HepG2 (cell line): Measurements from ENCODE around the gene SELENOI. TPM values are rescaled to one million over a fixed set of nuclear protein-coding genes. Genes with fewer than 3 reads are reported as not detected.

Experiments
- ATAC-seq: fragments of 200-7000 bp; cut with Tn5 transposase; 3 replicates; pipeline ENCODE4 v1.9.1; 2020; ENCODE audit warnings: mild to moderate bottlenecking, moderate library complexity
- BruUV-seq: library from RNA; stranded (reverse); fragments of 400-500 nt; replicated peaks from 2 replicates; lab custom pipeline; 2021; lab: Mats Ljungman, UMichigan
- CTCF ChIA-PET: fragments of 300-600 bp; formaldehyde crosslinking; extraction: SDS; loops from one replicate; lab custom pipeline; 2021; ENCODE audit warnings: low total read pairs, inconsistent platforms, low intra/inter-chr PET ratio; lab: Yijun Ruan, JAX
- POLR2A ChIA-PET: fragments of 350-600 bp; sonication (Branson Sonifier 250); formaldehyde crosslinking; loops from one replicate; lab custom pipeline; 2020; ENCODE audit warnings: antibody characterized with exemption, inconsistent platforms; lab: Yijun Ruan, JAX
- DNase-seq: peaks from one replicate; pipeline ENCODE4 v3.0.0-alpha.2; 2015; ENCODE audit warnings: low spot score
- FAIRE-seq: peaks from 3 replicates; lab custom pipeline; 2011; peaks lifted over from hg19 to GRCh38; lab: Jason Lieb, UNC
- H2AFZ ChIP-seq: one replicate; pipeline ENCODE4 v1.6.1; 2011; ENCODE audit warnings: low read length, inconsistent platforms
- H3K27ac ChIP-seq: fragments of 300-600 bp; 3 replicates; pipeline ENCODE4 v1.8.0; 2011; ENCODE audit warnings: mixed run types, mild to moderate bottlenecking, mixed read lengths, low read length, inconsistent platforms; ENCODE audit not compliant: insufficient read depth; ENCODE audit errors: extremely low read length
- H3K27me3 ChIP-seq, 2 experiments: fragments of 200-600 bp in 1 of 2; 2 replicates in 1 of 2; 3 replicates in 1 of 2; pipeline versions ENCODE4 v1.6.0 to v1.8.0; 2011; ENCODE audit warnings: low read length in 2 of 2, mild to moderate bottlenecking in 2 of 2, moderate library complexity in 2 of 2, inconsistent platforms in 1 of 2; ENCODE audit not compliant: insufficient read depth in 2 of 2, control insufficient read depth in 1 of 2
- H3K36me3 ChIP-seq, 2 experiments: fragments of 200-600 bp in 1 of 2; replicated peaks in 1 of 2; 2 replicates in 1 of 2; 3 replicates in 1 of 2; pipeline versions ENCODE4 v1.5.1 to v1.8.0; 2011; ENCODE audit warnings: low read length in 2 of 2, inconsistent platforms in 1 of 2; ENCODE audit not compliant: insufficient read depth in 2 of 2, control insufficient read depth in 1 of 2
- H3K4me1 ChIP-seq: 2 replicates; pipeline ENCODE4 v1.5.1; 2012; ENCODE audit warnings: low read length, inconsistent platforms; ENCODE audit not compliant: insufficient read depth
- H3K4me2 ChIP-seq: 2 replicates; pipeline ENCODE4 v1.6.0; 2011; ENCODE audit warnings: low read depth, low read length, inconsistent platforms
- H3K4me3 ChIP-seq, 3 experiments: fragments of 200-600 bp in 1 of 3; sonication (generic), shearing (Covaris generic) in 1 of 3; replicated peaks in 1 of 3; 2 replicates each; pipeline ENCODE4 v1.5.1; 2011 to 2016; ENCODE audit warnings: low read length in 3 of 3, inconsistent platforms in 2 of 3, low read depth in 2 of 3, mild to moderate bottlenecking in 2 of 3, control low read depth in 1 of 3, mixed read lengths in 1 of 3; ENCODE audit not compliant: insufficient read depth in 1 of 3
- H3K79me2 ChIP-seq: one replicate; pipeline ENCODE4 v1.6.1; 2011; ENCODE audit warnings: low read length, inconsistent platforms; ENCODE audit not compliant: insufficient read depth
- H3K9ac ChIP-seq: 2 replicates; pipeline ENCODE4 v1.6.0; 2011; ENCODE audit warnings: mild to moderate bottlenecking, low read depth, low read length, inconsistent platforms; ENCODE audit not compliant: insufficient read depth
- H3K9me3 ChIP-seq: 2 replicates; pipeline ENCODE4 v1.5.1; 2012; ENCODE audit warnings: mild to moderate bottlenecking, low read length
- H4K20me1 ChIP-seq: 2 replicates; pipeline ENCODE4 v1.6.0; 2011; ENCODE audit warnings: inconsistent platforms, mild to moderate bottlenecking, low read length, moderate library complexity; ENCODE audit not compliant: insufficient read depth
- AGO2 ChIP-seq: fragments of 200-400 bp; formaldehyde crosslinking; optimal IDR thresholded peaks from 2 replicates; pipeline ENCODE3; 2017; ENCODE audit warnings: mild to moderate bottlenecking, low read depth, low read length, moderate library complexity
- ARNTL ChIP-seq: sonication (generic); formaldehyde crosslinking; IDR thresholded peaks from 2 replicates; pipeline ENCODE4 v1.4.0; 2020; ENCODE audit warnings: mild to moderate bottlenecking, missing genetic modification reagents
- ISL2 ChIP-seq: sonication (generic); formaldehyde crosslinking; IDR thresholded peaks from 2 replicates; pipeline ENCODE4 v1.5.0; 2020; ENCODE audit warnings: missing genetic modification reagents
- MAZ ChIP-seq, 2 experiments: sonication (generic) in 1 of 2; formaldehyde crosslinking in 1 of 2; IDR thresholded peaks; 2 replicates each; pipeline versions ENCODE4 v1.5.0 to v1.6.1; 2012 to 2020; ENCODE audit warnings: low read depth in 2 of 2, mild to moderate bottlenecking in 2 of 2, borderline replicate concordance in 1 of 2, improper control_type of control experiment in 1 of 2, low read length in 1 of 2, missing genetic modification reagents in 1 of 2, moderate library complexity in 1 of 2
- ZNF318 ChIP-seq: sonication (generic); formaldehyde crosslinking; IDR thresholded peaks from 2 replicates; pipeline ENCODE4 v1.4.0; 2020; ENCODE audit warnings: mild to moderate bottlenecking, missing genetic modification reagents
- WGBS: methylation state at CpG from one replicate; pipeline ENCODE4 v1.1.6; 2017; ENCODE audit warnings: low lambda C conversion rate; 5-methylcytosine and 5-hydroxymethylcytosine counted together
- in situ Hi-C: cut with HindIII; loops from 2 replicates; pipeline ENCODE4 v1.10.0; 2017; ENCODE audit warnings: low pct_unique_long_range_greater_than_20kb; ENCODE audit not compliant: extremely low pct_ligation_motif_present
- intact Hi-C: fragments of 100-400 bp; cut with micrococcal nuclease; formaldehyde crosslinking; loops from one replicate; pipeline ENCODE4 v1.10.0; 2022; ENCODE audit not compliant: unreplicated experiment
- polyA plus RNA-seq, 8 experiments: library from polyadenylated mRNA; depleted of rRNA in 3 of 8; stranded (reverse) in 7 of 8; unstranded in 1 of 8; fragments of >200 nt; fragmentation: Illumina TruSeq in 4 of 8; extraction: Trizol in 4 of 8; gene quantifications; 2 replicates each; pipeline versions ENCODE4 v1.2.1 to v1.2.3, GENCODE V29; 2011 to 2016; ENCODE audit warnings: low read depth in 4 of 8, missing spikeins in 1 of 8, mixed read lengths in 1 of 8; ENCODE audit not compliant: insufficient read depth in 1 of 8
- total RNA-seq, 5 experiments: library from RNA; depleted of rRNA; stranded (reverse); fragments of >200 nt; fragmentation: Illumina TruSeq; extraction: Trizol; gene quantifications; 2 replicates each; pipeline ENCODE4 v1.2.3, GENCODE V29; 2016; ENCODE audit warnings: low read depth in 1 of 5

The SELENOI gene
- total and polyA plus RNA-seq, 2 of the 13 experiments (the other 11 are each of a cell fraction or from before 2014, with no cell fraction given): 27.7 to 60.3 TPM

- no peak within 1 kb of the TSS for H3K9ac ChIP-seq
- H3K4me2 ChIP-seq: no peak within 1 kb of the TSS
- intact Hi-C loops: no loop called here
- POLR2A ChIA-PET: no interaction called here
- H3K4me1 ChIP-seq: no peaks in the 10 kb centered on the region
- in situ Hi-C loops: no loop called here
- H4K20me1 ChIP-seq: no peaks in the 10 kb centered on the region
- no peak within 1 kb of the TSS for H2AFZ ChIP-seq
- no peak for DNase-seq
- TF ChIP-seq AGO2: peak; percentile 79
- no peak for TF ChIP-seq ISL2 (CRISPR knock-in tag)
- TF ChIP-seq MAZ (IDR thresholded peaks at IDR 0.05; ENCODE audit: borderline replicate concordance, low read depth, low read length): no peak
- TF ChIP-seq MAZ (CRISPR knock-in tag; IDR thresholded peaks at IDR 0.05; ENCODE audit: low read depth): no peak
- no peak for TF ChIP-seq ARNTL (CRISPR knock-in tag)
- TF ChIP-seq ZNF318 (CRISPR knock-in tag): no peak
- no peak for FAIRE-seq
- H3K27me3 ChIP-seq: no peaks in the 10 kb centered on the region
- no TSS peak for BruUV-seq
- H3K79me2 ChIP-seq: no peaks in the 10 kb centered on the region
- no peak within 1 kb of the TSS for H3K27ac ChIP-seq
- WGBS: 94% methylated on average over 62 of the region's 63 CpGs
- no peaks in the 10 kb centered on the region for H3K36me3 ChIP-seq
- no peak within 1 kb of the TSS for H3K4me3 ChIP-seq
- H3K9me3 ChIP-seq: no peaks in the 10 kb centered on the region
- CTCF ChIA-PET: no interaction called here
- ATAC-seq: peak; percentile 20
Measured at GRCh38 chr2:26401739-26402541, 56.0 kb downstream of the SELENOI start, which contains the start of gene DRC1. DRC1 (plus strand) TSS chr2:26401920; CDS start chr2:26401990, 70 bp downstream.
